GM12878 (cell line): ENCODE measurements around the gene CDKN2B. TPM values are rescaled to one million over a fixed set of nuclear protein-coding genes. Genes with fewer than 3 reads are reported as not detected.

ENCODE experiments used
- ATAC-seq: fragments of 200-7000 bp; cut with Tn5 transposase; 3 replicates; pipeline ENCODE4 v1.9.1; 2020; ENCODE audit warnings: mild to moderate bottlenecking, moderate library complexity
- BruUV-seq: library from RNA; stranded (reverse); fragments of 400-500 nt; replicated peaks from 2 replicates; lab custom pipeline; 2021; lab: Mats Ljungman, UMichigan
- CTCF ChIA-PET: fragments of 300-600 bp; sonication (Branson Sonifier 250); formaldehyde crosslinking; extraction: SDS; loops from one replicate; lab custom pipeline; 2021; ENCODE audit warnings: inconsistent platforms; lab: Yijun Ruan, JAX
- POLR2A ChIA-PET: fragments of 350-600 bp; formaldehyde crosslinking; extraction: SDS; loops from one replicate; lab custom pipeline; 2021; ENCODE audit warnings: inconsistent platforms; lab: Charles Lee
- RAD21 ChIA-PET: fragments of 300-600 bp; sonication (Branson Sonifier 250); formaldehyde crosslinking; loops from one replicate; lab custom pipeline; 2023; ENCODE audit warnings: antibody characterized with exemption; ENCODE audit not compliant: unreplicated experiment; lab: Charles Lee
- SMC1A ChIA-PET: fragments of 300-600 bp; sonication (Branson Sonifier 250); formaldehyde crosslinking; loops from one replicate; lab custom pipeline; 2023; ENCODE audit not compliant: unreplicated experiment, uncharacterized antibody; lab: Charles Lee
- DNase-seq: peaks from one replicate; pipeline ENCODE4 v3.0.0-alpha.2; 2011; ENCODE audit warnings: low read depth, low spot score
- FAIRE-seq: peaks from 3 replicates; lab custom pipeline; 2011; peaks lifted over from hg19 to GRCh38; lab: Jason Lieb, UNC
- H2AFZ ChIP-seq: 2 replicates; pipeline ENCODE4 v1.6.0; 2011; ENCODE audit warnings: low read depth, low read length, control low read depth; ENCODE audit not compliant: control insufficient read depth
- H3K27ac ChIP-seq: 2 replicates; pipeline ENCODE4 v1.5.1; 2011; ENCODE audit warnings: control low read depth; ENCODE audit not compliant: control insufficient read depth, insufficient read depth
- H3K27me3 ChIP-seq, 2 experiments: replicated peaks in 1 of 2; 2 replicates each; pipeline versions ENCODE4 v1.6.0 to v1.6.1; 2011; ENCODE audit warnings: low read length in 1 of 2; ENCODE audit not compliant: control insufficient read depth in 2 of 2, insufficient read depth in 2 of 2
- H3K36me3 ChIP-seq, 2 experiments: 2 replicates each; pipeline ENCODE4 v1.5.1; 2011; ENCODE audit warnings: low read length in 1 of 2; ENCODE audit not compliant: control insufficient read depth in 2 of 2, insufficient read depth in 2 of 2
- H3K4me1 ChIP-seq: 2 replicates; pipeline ENCODE4 v1.6.1; 2011; ENCODE audit warnings: mild to moderate bottlenecking, low read length, moderate library complexity, mixed read lengths; ENCODE audit not compliant: control insufficient read depth, insufficient read depth
- H3K4me2 ChIP-seq: 2 replicates; pipeline ENCODE4 v1.6.0; 2011; ENCODE audit warnings: control low read depth; ENCODE audit not compliant: control insufficient read depth, insufficient read depth
- H3K4me3 ChIP-seq: fragments of 200-600 bp; sonication (generic); 2 replicates; pipeline ENCODE4 v1.5.1; 2016
- H3K79me2 ChIP-seq: 2 replicates; pipeline ENCODE4 v1.6.0; 2011; ENCODE audit warnings: low read length; ENCODE audit not compliant: control insufficient read depth, insufficient read depth
- H3K9ac ChIP-seq: 2 replicates; pipeline ENCODE4 v1.8.0; 2011; ENCODE audit warnings: low read length, control low read depth, mixed read lengths; ENCODE audit not compliant: control insufficient read depth, insufficient read depth
- H3K9me3 ChIP-seq: replicated peaks from 3 replicates; pipeline ENCODE4 v1.5.1; 2011; ENCODE audit warnings: mild to moderate bottlenecking, low read length; ENCODE audit not compliant: control insufficient read depth, insufficient read depth
- H4K20me1 ChIP-seq: 2 replicates; pipeline ENCODE4 v1.6.0; 2011; ENCODE audit not compliant: control insufficient read depth, insufficient read depth
- BACH1 ChIP-seq: fragments of 450-650 bp; IDR thresholded peaks from 2 replicates; pipeline ENCODE4 v1.6.1; 2017; ENCODE audit warnings: mild to moderate bottlenecking, borderline replicate concordance
- BHLHE40 ChIP-seq, 2 experiments: fragments of 450-650 bp in 1 of 2; IDR thresholded peaks; 2 replicates each; pipeline ENCODE4 v1.6.1; 2011 to 2017; ENCODE audit warnings: low read depth in 2 of 2, borderline replicate concordance in 1 of 2, improper control_type of control experiment in 1 of 2, low read length in 1 of 2, mild to moderate bottlenecking in 1 of 2
- FOS ChIP-seq: IDR thresholded peaks from 3 replicates; pipeline ENCODE4 v1.6.1; 2011; ENCODE audit warnings: borderline replicate concordance; ENCODE audit not compliant: insufficient read length; ENCODE audit errors: extremely low read depth
- GABPA ChIP-seq: IDR thresholded peaks from 2 replicates; pipeline ENCODE4 v1.6.1; 2014; ENCODE audit warnings: antibody characterized with exemption, low read depth, mild to moderate bottlenecking, inconsistent platforms
- MXI1 ChIP-seq: fragments of 150-350 bp; IDR thresholded peaks from 2 replicates; pipeline ENCODE4 v1.6.1; 2011; ENCODE audit warnings: low read depth, mild to moderate bottlenecking, inconsistent platforms, low read length, improper control_type of control experiment
- SIX5 ChIP-seq: IDR thresholded peaks from 2 replicates; pipeline ENCODE4 v1.6.1; 2011; ENCODE audit warnings: mild to moderate bottlenecking, low read depth, low read length, moderate library complexity; ENCODE audit not compliant: severe bottlenecking
- SMAD5 ChIP-seq: IDR thresholded peaks from 2 replicates; pipeline ENCODE4 v1.6.1; 2016; ENCODE audit warnings: antibody characterized with exemption, low read depth
- SUPT20H ChIP-seq: IDR thresholded peaks from 2 replicates; pipeline ENCODE4 v1.6.1; 2011; ENCODE audit warnings: low read depth, mild to moderate bottlenecking, low read length, moderate library complexity, borderline replicate concordance; ENCODE audit not compliant: control insufficient read depth
- ZNF384 ChIP-seq: IDR thresholded peaks from 2 replicates; pipeline ENCODE4 v1.6.1; 2012; ENCODE audit warnings: low read depth, mild to moderate bottlenecking, low read length, improper control_type of control experiment, borderline replicate concordance
- WGBS: methylation state at CpG from one replicate; pipeline ENCODE4 v1.1.6; 2016; ENCODE audit warnings: low lambda C conversion rate; ENCODE audit not compliant: insufficient replicate concordance, insufficient coverage; ENCODE audit errors: missing lambda C conversion rate; 5-methylcytosine and 5-hydroxymethylcytosine counted together
- in situ Hi-C: fragments of 300-500 bp; cut with MboI; formaldehyde crosslinking; loops from 9 replicates; pipeline ENCODE4 v1.14.3; 2018; ENCODE audit warnings: mixed read lengths
- intact Hi-C: fragments of 100-400 bp; cut with micrococcal nuclease; formaldehyde crosslinking; loops from one replicate; pipeline ENCODE4 v1.14.2; 2022; ENCODE audit not compliant: unreplicated experiment
- polyA plus RNA-seq, 11 experiments: library from polyadenylated mRNA; depleted of rRNA in 4 of 11; unstranded in 6 of 11; stranded (reverse) in 5 of 11; fragments of >200 nt; fragmentation: Nextera tagmentation in 4 of 11; fragmentation: Illumina TruSeq in 1 of 11; extraction: Ambion mirVana in 4 of 11; extraction: Trizol in 1 of 11; gene quantifications; 1 replicate in 1 of 11; 2 replicates in 10 of 11; pipeline versions ENCODE4 v1.2.1 to v1.2.3, GENCODE V29; 2011 to 2016; ENCODE audit warnings: inconsistent platforms in 2 of 11, missing spikeins in 2 of 11, low read depth in 1 of 11
- total RNA-seq, 4 experiments: library from RNA; depleted of rRNA in 3 of 4; stranded (reverse); fragments of >200 nt in 3 of 4; fragmentation: Illumina TruSeq in 1 of 4; extraction: Trizol in 1 of 4; gene quantifications; 2 replicates each; pipeline versions ENCODE4 v1.2.1 to v1.2.3, GENCODE V29; 2013 to 2021

Gene CDKN2B
- total and polyA plus RNA-seq, 10 of the 15 experiments (the other 5 are each of a cell fraction or from before 2014, with no cell fraction given), result 0.03 to 0.47 (median 0.08) TPM; not detected in 1

DNA sequence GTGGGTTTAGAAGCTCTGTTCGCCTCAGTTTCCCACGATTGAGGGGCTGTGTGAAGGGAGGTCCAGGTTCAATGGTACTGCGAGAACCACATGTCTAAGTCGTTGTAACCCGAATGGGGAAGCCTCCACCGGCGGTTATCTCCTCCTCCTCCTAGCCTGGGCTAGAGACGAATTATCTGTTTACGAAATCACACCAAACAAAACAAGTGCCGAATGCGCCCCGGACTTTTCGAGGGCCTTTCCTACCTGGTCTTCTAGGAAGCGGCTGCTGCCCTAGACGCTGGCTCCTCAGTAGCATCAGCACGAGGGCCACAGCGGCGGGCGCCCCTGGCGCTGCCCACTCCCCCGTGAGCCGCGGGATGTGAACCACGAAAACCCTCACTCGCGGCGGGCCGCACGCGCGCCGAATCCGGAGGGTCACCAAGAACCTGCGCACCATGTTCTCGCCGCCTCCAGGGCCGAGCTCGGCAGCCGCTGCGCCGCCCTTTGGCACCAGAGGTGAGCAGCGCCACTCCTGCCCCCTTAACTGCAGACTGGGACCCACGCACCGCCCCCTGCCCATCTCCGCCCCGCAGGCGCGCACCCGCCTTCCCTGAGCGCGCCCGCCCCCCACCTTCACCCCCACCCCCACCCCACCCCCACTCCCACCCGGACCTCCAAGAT lies 15.1 kb downstream of the CDKN2B start, which contains the start of gene CDKN2A (continued):
- TF ChIP-seq FOS (no peak), MXI1 (peak; percentile 36; the same call in 1 of the 2 replicates)

DNA sequence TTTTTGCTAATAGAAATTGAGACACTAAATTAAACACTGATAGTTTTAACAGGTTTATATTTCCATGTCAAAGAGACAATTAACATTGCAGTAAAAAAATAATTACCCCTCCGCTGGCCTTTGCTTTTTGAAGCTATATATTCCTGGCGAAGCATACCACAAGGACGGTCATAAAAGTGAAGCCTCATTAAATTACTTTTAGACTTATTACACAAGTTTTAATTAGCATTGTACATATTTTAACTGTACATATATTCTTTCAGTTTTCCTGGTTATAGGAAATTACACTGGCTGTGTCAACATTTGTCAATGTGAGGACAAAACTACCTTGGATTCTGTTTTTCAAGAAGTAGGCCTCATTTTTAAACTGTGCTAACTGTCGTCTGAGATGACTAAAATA lies 16.1 kb downstream of the CDKN2B start:
- intact Hi-C loops (loop anchor here (5.0 kb wide), 1 partner anchor 161 kb away; no protein-coding TSS in a partner anchor), in situ Hi-C loops (no loop called here)
- no peaks in the 10 kb centered on the region for H4K20me1 ChIP-seq
- TF ChIP-seq SMAD5 (no peak), BHLHE40 (IDR thresholded peaks at IDR 0.05; ENCODE audit: borderline replicate concordance in 1 of 2, low read depth in 2 of 2, low read length in 1 of 2) (no peak), MXI1 (no peak), SIX5 (no peak), SUPT20H (no peak), BACH1 (no peak), ZNF384 (no peak), GABPA (no peak)
- DNase-seq (no peak), FAIRE-seq (no peak), ATAC-seq (no peak)
- no peaks in the 10 kb centered on the region for H3K27me3 ChIP-seq
- H3K79me2 ChIP-seq, result peaks cover 34% of the 10 kb centered on the region
- peaks cover 6% of the 10 kb centered on the region; the same call in 2 of the 3 replicates for H3K9me3 ChIP-seq
- peak overlapping the region; percentile 86 for H3K27ac ChIP-seq
- 79% methylated on average over 4 of the region's 4 CpGs for WGBS
- H3K4me2 ChIP-seq, result peak overlapping the region; percentile 88
- no TSS peak for BruUV-seq
- ChIA-PET POLR2A (no interaction called here), SMC1A (interaction anchor here (0.8 to 2.7 kb wide), 2 partner anchors 16 to 160 kb away, joined by 3 to 14 read pairs; partner anchors contain the start of gene CDKN2B), CTCF (interaction anchor here (0.6 to 7.9 kb wide), 3 partner anchors 15 to 599 kb away, joined by 3 to 54 read pairs (median 8); partner anchors contain the start of gene CDKN2B), RAD21 (interaction anchor here (1.0 kb wide), 1 partner anchor 159 kb away, joined by 3 read pairs; no protein-coding TSS in a partner anchor)
- H3K4me3 ChIP-seq, result peak overlapping the region; percentile 80
- no peak overlapping the region; the same call in 1 of the 2 replicates for H2AFZ ChIP-seq
- H3K4me1 ChIP-seq, result peaks cover 4% of the 10 kb centered on the region; the same call in 1 of the 2 replicates
- no peaks in the 10 kb centered on the region for H3K36me3 ChIP-seq
- peak overlapping the region; percentile 86 for H3K9ac ChIP-seq
